Trophoblast cell (in vitro differentiated cells and primary cell): ENCODE measurements around the gene PRUNE2.

Experiments used
- DNase-seq, 2 donors: peaks; one replicate each; pipeline ENCODE4 v3.0.0-alpha.2; 2016
- H2AFZ ChIP-seq: 2 replicates; pipeline ENCODE4 v1.6.1; 2013; ENCODE audit warnings: low read length, moderate library complexity, mild to moderate bottlenecking; ENCODE audit not compliant: insufficient read depth, poor library complexity
- H2AK5ac ChIP-seq: 2 replicates; pipeline ENCODE4 v1.6.1; 2013; ENCODE audit warnings: mild to moderate bottlenecking, low read length
- H2BK120ac ChIP-seq: 2 replicates; pipeline ENCODE4 v1.6.1; 2013; ENCODE audit warnings: low read length, mild to moderate bottlenecking, moderate library complexity; ENCODE audit not compliant: insufficient read depth, poor library complexity
- H2BK12ac ChIP-seq: 2 replicates; pipeline ENCODE4 v1.6.1; 2013; ENCODE audit warnings: mild to moderate bottlenecking, low read length, moderate library complexity
- H2BK5ac ChIP-seq: 2 replicates; pipeline ENCODE4 v1.6.1; 2013; ENCODE audit warnings: low read length, low read depth, moderate library complexity, mild to moderate bottlenecking; ENCODE audit not compliant: poor library complexity
- H3K14ac ChIP-seq: 2 replicates; pipeline ENCODE4 v1.6.1; 2013; ENCODE audit warnings: mild to moderate bottlenecking, low read length
- H3K18ac ChIP-seq: 2 replicates; pipeline ENCODE4 v1.6.1; 2013; ENCODE audit warnings: mild to moderate bottlenecking, low read length
- H3K23ac ChIP-seq: 2 replicates; pipeline ENCODE4 v1.6.1; 2013; ENCODE audit warnings: low read length
- H3K27ac ChIP-seq: 2 replicates; pipeline ENCODE4 v1.5.1; 2013; ENCODE audit warnings: low read depth, mild to moderate bottlenecking, inconsistent platforms, low read length, moderate library complexity
- H3K27me3 ChIP-seq: 2 replicates; pipeline ENCODE4 v1.6.1; 2013; ENCODE audit warnings: inconsistent platforms, mild to moderate bottlenecking, low read length, moderate library complexity; ENCODE audit not compliant: insufficient read depth
- H3K36me3 ChIP-seq, 2 experiments: 1 replicate in 1 of 2; 2 replicates in 1 of 2; pipeline ENCODE4 v1.6.1; 2013; ENCODE audit warnings: low read length in 2 of 2, mild to moderate bottlenecking in 2 of 2, moderate library complexity in 1 of 2; ENCODE audit not compliant: insufficient read depth in 2 of 2, control insufficient read depth in 1 of 2
- H3K4ac ChIP-seq: 2 replicates; pipeline ENCODE4 v1.6.1; 2013; ENCODE audit warnings: low read depth, mild to moderate bottlenecking, low read length, moderate library complexity
- H3K4me1 ChIP-seq, 2 experiments: 1 replicate in 1 of 2; 2 replicates in 1 of 2; pipeline ENCODE4 v1.6.1; 2013; ENCODE audit warnings: low read length in 2 of 2, mild to moderate bottlenecking in 2 of 2, moderate library complexity in 1 of 2; ENCODE audit not compliant: insufficient read depth in 2 of 2, control insufficient read depth in 1 of 2
- H3K4me2 ChIP-seq: 2 replicates; pipeline ENCODE4 v1.6.1; 2013; ENCODE audit warnings: inconsistent platforms, mild to moderate bottlenecking, low read length, moderate library complexity
- H3K4me3 ChIP-seq: 2 replicates; pipeline ENCODE4 v1.5.1; 2013; ENCODE audit warnings: mild to moderate bottlenecking, low read depth, low read length, inconsistent platforms
- H3K79me1 ChIP-seq: one replicate; pipeline ENCODE4 v1.6.1; 2013; ENCODE audit warnings: low read length
- H3K79me2 ChIP-seq: 2 replicates; pipeline ENCODE4 v1.6.1; 2013; ENCODE audit warnings: low read length, mild to moderate bottlenecking; ENCODE audit not compliant: control insufficient read depth, insufficient read depth, poor library complexity
- H3K9ac ChIP-seq: 2 replicates; pipeline ENCODE4 v1.6.1; 2013; ENCODE audit warnings: mild to moderate bottlenecking, low read length
- H3K9me3 ChIP-seq: 2 replicates; pipeline ENCODE4 v1.6.1; 2013; ENCODE audit warnings: low read depth, mild to moderate bottlenecking, control low read depth, inconsistent platforms, low read length; ENCODE audit not compliant: insufficient read depth
- H4K12ac ChIP-seq: 2 replicates; pipeline ENCODE4 v1.6.1; 2013; ENCODE audit warnings: low read depth, mild to moderate bottlenecking, low read length, moderate library complexity
- H4K8ac ChIP-seq: 2 replicates; pipeline ENCODE4 v1.6.1; 2013; ENCODE audit warnings: low read depth, mild to moderate bottlenecking, low read length, moderate library complexity
- H4K91ac ChIP-seq: one replicate; pipeline ENCODE4 v1.6.1; 2013; ENCODE audit warnings: low read depth, mild to moderate bottlenecking, low read length, moderate library complexity
- WGBS: extraction: QIAGEN DNeasy Blood & Tissue Kit; methylation state at CpG from one replicate; pipeline ENCODE4 v1.1.7; 2013; ENCODE audit warnings: missing lambda C conversion rate; ENCODE audit not compliant: insufficient read length, insufficient coverage; ENCODE audit errors: extremely low coverage; 5-methylcytosine and 5-hydroxymethylcytosine counted together

The PRUNE2 gene

GRCh38 chr9:76893395-76893932, 12.4 kb downstream of the PRUNE2 start:
- H3K9ac ChIP-seq = no peak overlapping the region
- H3K4me1 ChIP-seq = no peaks in the 10 kb centered on the region
- no CpG with 5 or more reads among the region's 4 CpGs for WGBS
- H3K14ac ChIP-seq = no peak overlapping the region
- H3K23ac ChIP-seq = no peak overlapping the region
- H3K9me3 ChIP-seq = no peaks in the 10 kb centered on the region
- H3K36me3 ChIP-seq = no peaks in the 10 kb centered on the region
- no peak overlapping the region for H2AFZ ChIP-seq
- no peak overlapping the region for H2BK5ac ChIP-seq
- no peak overlapping the region for H2BK120ac ChIP-seq
- H3K18ac ChIP-seq = no peak overlapping the region
- H4K91ac ChIP-seq = no peak overlapping the region
- H4K12ac ChIP-seq = no peak overlapping the region
- H3K79me2 ChIP-seq = no peaks in the 10 kb centered on the region
- H3K4ac ChIP-seq = no peak overlapping the region
- no peak overlapping the region for H3K4me3 ChIP-seq
- H2BK12ac ChIP-seq = no peak overlapping the region
- no peak for DNase-seq
- no peak overlapping the region for H3K27ac ChIP-seq
- H3K79me1 ChIP-seq = no peaks in the 10 kb centered on the region
- H3K27me3 ChIP-seq = no peaks in the 10 kb centered on the region
- no peak overlapping the region for H2AK5ac ChIP-seq
- H3K4me2 ChIP-seq = no peak overlapping the region
- H4K8ac ChIP-seq = no peak overlapping the region

GRCh38 chr9:76891874-76892273, 14.0 kb downstream of the PRUNE2 start:
- no peak overlapping the region for H3K9ac ChIP-seq
- no peak overlapping the region for H3K4me2 ChIP-seq
- no peak overlapping the region for H4K12ac ChIP-seq
- no peak overlapping the region for H2BK12ac ChIP-seq
- no peak overlapping the region for H3K27ac ChIP-seq
- H4K8ac ChIP-seq = no peak overlapping the region
- H3K9me3 ChIP-seq = no peaks in the 10 kb centered on the region
- no peaks in the 10 kb centered on the region for H3K27me3 ChIP-seq
- no peak overlapping the region for H3K23ac ChIP-seq
- H4K91ac ChIP-seq = no peak overlapping the region
- no peak overlapping the region for H2AFZ ChIP-seq
- no peak overlapping the region for H2BK5ac ChIP-seq
- H2BK120ac ChIP-seq = no peak overlapping the region
- H2AK5ac ChIP-seq = no peak overlapping the region
- no peak overlapping the region for H3K4ac ChIP-seq
- no peaks in the 10 kb centered on the region for H3K79me2 ChIP-seq
- H3K79me1 ChIP-seq = no peaks in the 10 kb centered on the region
- DNase-seq = no peak
- no peaks in the 10 kb centered on the region for H3K4me1 ChIP-seq
- no peak overlapping the region for H3K18ac ChIP-seq
- no peak overlapping the region for H3K14ac ChIP-seq
- no CpG with 5 or more reads among the region's 5 CpGs for WGBS
- no peak overlapping the region for H3K4me3 ChIP-seq
- no peaks in the 10 kb centered on the region for H3K36me3 ChIP-seq

- no peak overlapping the region for H2BK12ac ChIP-seq
- no peak overlapping the region for H3K18ac ChIP-seq
- no CpG with 5 or more reads among the region's 5 CpGs for WGBS
- no peaks in the 10 kb centered on the region for H3K9me3 ChIP-seq
- H3K4me2 ChIP-seq = no peak overlapping the region
- no peak overlapping the region for H2AFZ ChIP-seq
- H3K36me3 ChIP-seq = no peaks in the 10 kb centered on the region
- no peak overlapping the region for H3K14ac ChIP-seq
- DNase-seq = no peak
- H3K9ac ChIP-seq = no peak overlapping the region
- H4K12ac ChIP-seq = no peak overlapping the region
- peaks cover 0 to 2% of the 10 kb centered on the region in 2 experiments for H3K4me1 ChIP-seq
- H2BK5ac ChIP-seq = no peak overlapping the region
- H3K27me3 ChIP-seq = no peaks in the 10 kb centered on the region
- H4K91ac ChIP-seq = no peak overlapping the region
- no peak overlapping the region for H3K27ac ChIP-seq
- H3K4ac ChIP-seq = no peak overlapping the region
- no peak overlapping the region for H2AK5ac ChIP-seq
- H3K4me3 ChIP-seq = no peak overlapping the region
- H4K8ac ChIP-seq = no peak overlapping the region
- no peaks in the 10 kb centered on the region for H3K79me1 ChIP-seq
- H3K23ac ChIP-seq = no peak overlapping the region
- H3K79me2 ChIP-seq = no peaks in the 10 kb centered on the region
- no peak overlapping the region for H2BK120ac ChIP-seq
Measured at GRCh38 chr9:76891279-76891678, 14.6 kb downstream of the PRUNE2 start.

- Histone ChIP-seq H3K14ac (no peak overlapping the region), H4K12ac (no peak overlapping the region), H3K4me2 (no peak overlapping the region), H3K9ac (no peak overlapping the region), H3K18ac (no peak overlapping the region), H2AK5ac (no peak overlapping the region), H3K4me3 (no peak overlapping the region), H4K8ac (no peak overlapping the region), H3K36me3 (no peaks in the 10 kb centered on the region), H3K79me2 (no peaks in the 10 kb centered on the region), H3K4me1 (peaks cover 0 to 8% of the 10 kb centered on the region in 2 experiments), H4K91ac (no peak overlapping the region), H3K9me3 (no peaks in the 10 kb centered on the region), H2BK5ac (no peak overlapping the region), H3K27ac (no peak overlapping the region), H3K23ac (no peak overlapping the region), H2AFZ (no peak overlapping the region), H2BK12ac (no peak overlapping the region), H2BK120ac (no peak overlapping the region), H3K4ac (no peak overlapping the region), H3K79me1 (peaks cover 1% of the 10 kb centered on the region), H3K27me3 (no peaks in the 10 kb centered on the region)
- DNase-seq = no peak
- no CpG with 5 or more reads among the region's 7 CpGs for WGBS
Measured at GRCh38 chr9:76887951-76888350, 18.0 kb downstream of the PRUNE2 start.
